DMS114 treated with DMSO at 0.1 percent for 48 hours (cell line): ENCODE data around the gene WDR35.
"Not testable (repeated sequence)": the region's sequence is repeated elsewhere in the genome, so short reads cannot be mapped to it uniquely, and the experiment has no call there.

Experiments
- DNase-seq: peaks from one replicate; lab custom pipeline; 2025; ENCODE audit not compliant: unreplicated experiment; lab: John Stamatoyannopoulos, UW

The WDR35 gene

GRCh38 chr2:19942199-19942598 lies 47.7 kb downstream of the WDR35 start:
- DNase-seq, result no peak

GRCh38 chr2:19937004-19937403 lies 52.9 kb downstream of the WDR35 start:
- DNase-seq, result no peak

GRCh38 chr2:19936203-19936602 lies 53.7 kb downstream of the WDR35 start:
- DNase-seq, result no peak

- no peak for DNase-seq
Observed at GRCh38 chr2:19933351-19933981, 56.4 kb downstream of the WDR35 start.

GRCh38 chr2:19932928-19933327 lies 57.0 kb downstream of the WDR35 start:
- DNase-seq, result no peak

- DNase-seq, result no peak
Observed at GRCh38 chr2:19929226-19929625, 60.7 kb downstream of the WDR35 start.

GRCh38 chr2:19927816-19928215 lies 62.1 kb downstream of the WDR35 start:
- not testable (repeated sequence) for DNase-seq

GRCh38 chr2:19924526-19924925 lies 65.4 kb downstream of the WDR35 start:
- not testable (repeated sequence) for DNase-seq

GRCh38 chr2:19922188-19922587 lies 67.7 kb downstream of the WDR35 start:
- not testable (repeated sequence) for DNase-seq

GRCh38 chr2:19916385-19916950 lies 73.4 kb downstream of the WDR35 start:
- DNase-seq, result no peak

- no peak for DNase-seq
Observed at GRCh38 chr2:19914266-19914975, 75.5 kb downstream of the WDR35 start.

- no peak for DNase-seq
Observed at GRCh38 chr2:19911808-19912509, 77.9 kb downstream of the WDR35 start.

GRCh38 chr2:19902216-19902740 lies 87.6 kb downstream of the WDR35 start:
- DNase-seq, result peak; percentile 46

- DNase-seq, result peak; percentile 88
Observed at GRCh38 chr2:19901442-19902215, 88.3 kb downstream of the WDR35 start, which contains the start of gene TTC32. TTC32 (minus strand) TSS chr2:19901983; CDS start chr2:19901854, 129 bp downstream.

- peak; percentile 26 for DNase-seq
Observed at GRCh38 chr2:19900931-19901441, 88.9 kb downstream of the WDR35 start.

- DNase-seq, result no peak
Observed at GRCh38 chr2:19899985-19900930, 89.6 kb downstream of the WDR35 start.

- DNase-seq, result no peak
Observed at GRCh38 chr2:19898592-19899329, 91.1 kb downstream of the WDR35 start.

- no peak for DNase-seq
Observed at GRCh38 chr2:19897623-19898245, 92.2 kb downstream of the WDR35 start.
